Transverse colon (tissue), 4 donors: ENCODE measurements around the gene SEMA3A. TPM values are rescaled to one million over a fixed set of nuclear protein-coding genes. Genes with fewer than 3 reads are reported as not detected.

Experiments
- DNase-seq: peaks from one replicate; pipeline ENCODE4 v3.0.0-alpha.2; 2019
- H3K27ac ChIP-seq, 4 donors: fragments of 200-600 bp; sonication (generic); 2 replicates each; pipeline ENCODE4 v1.5.1; 2016 to 2018; ENCODE audit warnings: inconsistent platforms in 4 of 4
- H3K27me3 ChIP-seq: fragments of 200-600 bp; sonication (generic); 2 replicates; pipeline ENCODE4 v1.5.1; 2017; ENCODE audit warnings: inconsistent platforms
- H3K36me3 ChIP-seq, 4 donors: fragments of 200-600 bp; sonication (generic); 2 replicates each; pipeline ENCODE4 v1.5.1; 2017 to 2019; ENCODE audit warnings: inconsistent platforms in 4 of 4
- H3K4me1 ChIP-seq, 4 donors: fragments of 200-600 bp; sonication (generic); 2 replicates each; pipeline ENCODE4 v1.5.1; 2017 to 2020; ENCODE audit warnings: inconsistent platforms in 4 of 4
- H3K4me3 ChIP-seq, 4 donors: fragments of 200-600 bp; sonication (generic); 1 replicate in 1 of 4; 2 replicates in 3 of 4; pipeline versions ENCODE4 v1.5.1 to v1.6.1; 2017 to 2019; ENCODE audit warnings: inconsistent platforms in 4 of 4
- H3K9me3 ChIP-seq, 2 donors: fragments of 200-600 bp; sonication (generic); 2 replicates each; pipeline ENCODE4 v1.5.1; 2017 to 2019; ENCODE audit warnings: inconsistent platforms in 2 of 2
- CTCF ChIP-seq, 5 experiments: fragments of 200-600 bp in 3 of 5; fragments of 450-650 bp in 2 of 5; sonication (generic) in 3 of 5; IDR thresholded peaks; 1 replicate in 2 of 5; 2 replicates in 3 of 5; pipeline ENCODE4 v1.5.1; 2016 to 2017; ENCODE audit warnings: antibody characterized with exemption in 5 of 5, inconsistent platforms in 3 of 5, mild to moderate bottlenecking in 2 of 5, moderate library complexity in 1 of 5
- EP300 ChIP-seq: sonication (generic); formaldehyde crosslinking; IDR thresholded peaks from one replicate; pipeline ENCODE4 v1.6.1; 2017; ENCODE audit warnings: antibody characterized with exemption, low read depth
- POLR2A ChIP-seq: fragments of 450-650 bp; IDR thresholded peaks from one replicate; pipeline ENCODE4 v1.6.1; 2016; ENCODE audit warnings: antibody characterized with exemption, mild to moderate bottlenecking, moderate library complexity
- POLR2AphosphoS5 ChIP-seq, 3 donors: sonication (generic); formaldehyde crosslinking; IDR thresholded peaks; one replicate each; pipeline ENCODE4 v1.6.1; 2016; ENCODE audit warnings: antibody characterized with exemption in 3 of 3
- WGBS, 2 donors: methylation state at CpG; one replicate each; pipeline ENCODE4 v1.1.5; 2018; ENCODE audit warnings: low coverage in 1 of 2; 5-methylcytosine and 5-hydroxymethylcytosine counted together
- in situ Hi-C, 4 donors: fragments of 200-750 bp; cut with MboI; loops; one replicate each; pipeline versions ENCODE4 v1.15.0 to v1.15.1; 2017; ENCODE audit warnings: low sequenced_read_pairs in 3 of 4, low pct_ligation_motif_present in 1 of 4, low pct_unique_long_range_greater_than_20kb in 1 of 4
- intact Hi-C: fragments of 100-400 bp; cut with DNase I; formaldehyde crosslinking; loops from one replicate; pipeline ENCODE4 v1.15.1; 2023; ENCODE audit warnings: low total_unique reads
- total RNA-seq, 4 donors: library from RNA; depleted of rRNA; stranded (reverse); fragments of >200 nt; gene quantifications; one replicate each; pipeline ENCODE4 v1.1.0, GENCODE V29; 2016

The SEMA3A gene
- total RNA-seq, 4 donors from 2014 or later, result 1.00 to 8.3 (median 4.7) TPM

GRCh38 chr7:83925860-83926259 lies 268.7 kb downstream of the SEMA3A start:
- Histone ChIP-seq H3K4me3 (no peak overlapping the region), H3K4me1 (no peaks in the 10 kb centered on the region), H3K27ac (no peak overlapping the region), H3K36me3 (no peaks in the 10 kb centered on the region), H3K9me3 (no peaks in the 10 kb centered on the region), H3K27me3 (no peaks in the 10 kb centered on the region)
- in situ Hi-C loops (no loop called here), intact Hi-C loops (no loop called here)
- WGBS, 2 donors, result 0 to 87% methylated on average over 1 of the region's 1 CpG
- TF ChIP-seq POLR2AphosphoS5 (IDR thresholded peaks at IDR 0.05) (no peak), POLR2A (no peak), EP300 (no peak), CTCF (IDR thresholded peaks at IDR 0.05) (no peak)
- no peak for DNase-seq

GRCh38 chr7:83921941-83922607 lies 272.5 kb downstream of the SEMA3A start:
- in situ Hi-C loops (no loop called here), intact Hi-C loops (no loop called here)
- H3K9me3 ChIP-seq, result no peaks in the 10 kb centered on the region
- WGBS, 2 donors, result 37 to 45% methylated on average over 3 to 4 of the region's 4 CpGs
- H3K4me3 ChIP-seq, result no peak overlapping the region
- no peaks in the 10 kb centered on the region for H3K4me1 ChIP-seq
- no peak for DNase-seq
- TF ChIP-seq POLR2AphosphoS5 (IDR thresholded peaks at IDR 0.05) (no peak), CTCF (IDR thresholded peaks at IDR 0.05) (no peak), EP300 (no peak), POLR2A (no peak)
- H3K36me3 ChIP-seq, result no peaks in the 10 kb centered on the region
- H3K27ac ChIP-seq, result no peak overlapping the region
- no peaks in the 10 kb centered on the region for H3K27me3 ChIP-seq

DNA sequence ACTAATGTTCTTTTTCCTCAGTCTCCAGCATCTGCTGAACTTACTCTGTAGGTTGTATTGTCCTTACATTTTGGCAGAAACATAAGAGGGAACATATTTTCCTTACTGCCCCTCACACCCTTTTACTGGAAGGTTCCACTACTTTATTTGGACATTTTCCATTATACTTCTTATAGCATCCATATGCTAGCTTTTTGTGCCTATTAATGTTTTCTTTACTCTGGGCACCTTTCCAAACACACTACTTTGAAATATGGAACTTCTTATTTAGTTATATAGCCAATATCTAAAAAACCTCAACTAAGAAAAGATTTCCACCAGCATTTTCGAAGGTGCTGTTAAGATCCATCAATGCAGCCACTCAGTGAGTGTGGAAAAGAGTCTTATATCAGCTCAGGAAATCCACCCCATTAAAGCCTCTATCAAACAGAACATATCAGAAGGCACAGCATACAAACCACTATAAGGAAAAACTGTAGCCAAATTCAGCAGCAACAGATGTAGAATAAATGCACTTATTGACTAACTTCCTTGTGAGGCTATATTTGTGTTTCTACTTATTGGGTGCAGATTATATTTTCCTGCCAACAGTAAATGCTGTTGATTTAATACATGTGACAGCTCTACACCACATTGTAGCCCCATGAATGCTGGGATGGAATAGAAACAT lies 273.2 kb downstream of the SEMA3A start:
- in situ Hi-C loops, result no loop called here
- H3K27me3 ChIP-seq, result no peaks in the 10 kb centered on the region
- 58 to 86% methylated on average over 1 of the region's 1 CpG for WGBS, 2 donors
- H3K9me3 ChIP-seq, result no peaks in the 10 kb centered on the region
- no peaks in the 10 kb centered on the region for H3K4me1 ChIP-seq
- no peak overlapping the region for H3K4me3 ChIP-seq
- no peak for TF ChIP-seq POLR2A
- TF ChIP-seq POLR2AphosphoS5 (IDR thresholded peaks at IDR 0.05), result no peak
- TF ChIP-seq EP300, result no peak
- no peak for TF ChIP-seq CTCF (IDR thresholded peaks at IDR 0.05)
- no peak for DNase-seq
- intact Hi-C loops, result no loop called here
- H3K27ac ChIP-seq, result no peak overlapping the region
- H3K36me3 ChIP-seq, result no peaks in the 10 kb centered on the region

GRCh38 chr7:83918142-83918541 lies 276.4 kb downstream of the SEMA3A start:
- Histone ChIP-seq H3K4me1 (no peaks in the 10 kb centered on the region), H3K4me3 (no peak overlapping the region), H3K36me3 (no peaks in the 10 kb centered on the region), H3K27ac (no peak overlapping the region), H3K27me3 (no peaks in the 10 kb centered on the region), H3K9me3 (no peaks in the 10 kb centered on the region)
- in situ Hi-C loops, result no loop called here
- no peak for DNase-seq
- WGBS, 2 donors, result 14 to 51% methylated on average over 1 of the region's 1 CpG
- intact Hi-C loops, result no loop called here
- TF ChIP-seq EP300 (no peak), POLR2A (no peak)

DNA sequence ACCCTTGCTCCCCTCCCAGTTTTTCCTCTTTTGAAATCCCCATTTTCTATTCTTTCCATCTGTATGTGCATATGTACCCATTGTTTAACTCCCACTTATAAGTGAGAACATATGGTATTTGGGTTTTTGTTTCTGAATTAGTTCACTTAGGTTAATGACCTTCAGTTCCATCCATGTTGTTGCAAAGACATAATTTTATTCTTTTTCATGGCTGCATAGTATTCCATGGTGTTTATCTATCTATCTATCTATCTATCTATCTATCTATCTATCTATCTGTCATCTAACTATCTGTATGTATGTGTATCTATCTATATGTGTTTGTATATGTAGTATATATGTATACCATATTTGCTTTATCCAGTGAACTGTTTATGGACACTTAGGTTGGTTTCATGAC lies 281.4 kb downstream of the SEMA3A start:
- DNase-seq, result no peak
- Histone ChIP-seq H3K4me1 (no peaks in the 10 kb centered on the region), H3K27me3 (no peaks in the 10 kb centered on the region), H3K9me3 (no peaks in the 10 kb centered on the region), H3K4me3 (no peak overlapping the region), H3K27ac (no peak overlapping the region), H3K36me3 (no peaks in the 10 kb centered on the region)
- intact Hi-C loops, result no loop called here
- no peak for TF ChIP-seq EP300
- TF ChIP-seq POLR2AphosphoS5 (IDR thresholded peaks at IDR 0.05), result no peak
- no peak for TF ChIP-seq POLR2A
- TF ChIP-seq CTCF (IDR thresholded peaks at IDR 0.05), result no peak
- in situ Hi-C loops, result no loop called here
